Skin epidermis (tissue), 12 donors: ENCODE results near the gene CHAMP1.

Experiments used
- H3K27ac ChIP-seq, 21 experiments: fragments of 200-600 bp; sonication (generic) in 11 of 21; one replicate each; pipeline ENCODE4 v1.5.0; 2020; ENCODE audit warnings: mild to moderate bottlenecking in 3 of 21, inconsistent platforms in 2 of 21, moderate library complexity in 2 of 21
- H3K4me3 ChIP-seq, 7 experiments: fragments of 200-600 bp; sonication (generic) in 2 of 7; one replicate each; pipeline ENCODE4 v1.5.0; 2020; ENCODE audit warnings: inconsistent platforms in 2 of 7, mild to moderate bottlenecking in 2 of 7, moderate library complexity in 1 of 7

Gene CHAMP1

GRCh38 chr13:114296902-114297301 is 17.4 kb upstream of the CHAMP1 start:
- H3K4me3 ChIP-seq = no peak overlapping the region

GRCh38 chr13:114298866-114299265 is 15.4 kb upstream of the CHAMP1 start:
- no peak overlapping the region for H3K4me3 ChIP-seq
- H3K27ac ChIP-seq = no peak overlapping the region

More at GRCh38 chr13:114296902-114297301, 17.4 kb upstream of the CHAMP1 start:
- no peak overlapping the region for H3K27ac ChIP-seq

GRCh38 chr13:114299604-114300305 is 14.5 kb upstream of the CHAMP1 start:
- Histone ChIP-seq H3K4me3 (no peak overlapping the region), H3K27ac (no peak overlapping the region)

GRCh38 chr13:114303700-114304327 is 10.5 kb upstream of the CHAMP1 start:
- Histone ChIP-seq H3K4me3 (no peak overlapping the region), H3K27ac (no peak overlapping the region)

- Histone ChIP-seq H3K4me3 (no peak overlapping the region), H3K27ac (no peak overlapping the region)
Measured at GRCh38 chr13:114304346-114305034, 9.8 kb upstream of the CHAMP1 start.

GRCh38 chr13:114309086-114309485 is 5.2 kb upstream of the CHAMP1 start:
- Histone ChIP-seq H3K4me3 (no peak overlapping the region), H3K27ac (no peak overlapping the region)

GRCh38 chr13:114309806-114310410 is 4.4 kb upstream of the CHAMP1 start:
- Histone ChIP-seq H3K4me3 (no peak overlapping the region), H3K27ac (no peak overlapping the region)

- no peak overlapping the region for H3K4me3 ChIP-seq
- H3K27ac ChIP-seq = no peak overlapping the region
Measured at GRCh38 chr13:114310956-114311355, 3.3 kb upstream of the CHAMP1 start.

- no peak overlapping the region for H3K4me3 ChIP-seq
- no peak overlapping the region for H3K27ac ChIP-seq
Measured at GRCh38 chr13:114311387-114311786, 2.9 kb upstream of the CHAMP1 start.

GRCh38 chr13:114311908-114312307 is 2.4 kb upstream of the CHAMP1 start:
- H3K27ac ChIP-seq = no peak overlapping the region
- no peak overlapping the region for H3K4me3 ChIP-seq

GRCh38 chr13:114313061-114313860 is 1.0 kb upstream of the CHAMP1 start:
- peak overlapping the region in 19 of 21 experiments; percentile 83 to 97 (median 93) for H3K27ac ChIP-seq
- peak overlapping the region; percentile 65 to 92 (median 74) for H3K4me3 ChIP-seq

- H3K27ac ChIP-seq = peak overlapping the region in 17 of 21 experiments; percentile 83 to 97 (median 93)
- H3K4me3 ChIP-seq = peak overlapping the region; percentile 65 to 92 (median 74)
Measured at GRCh38 chr13:114315074-114315785, 927 bp downstream of the CHAMP1 start.

GRCh38 chr13:114318624-114319023 is 4.3 kb downstream of the CHAMP1 start:
- Histone ChIP-seq H3K27ac (peak overlapping the region in 1 of 21 experiments; percentile 18), H3K4me3 (no peak overlapping the region)

GRCh38 chr13:114319441-114319913 is 5.2 kb downstream of the CHAMP1 start:
- H3K27ac ChIP-seq = peak overlapping the region in 2 of 21 experiments; percentile 18 to 47

GRCh38 chr13:114320065-114320464 is 5.8 kb downstream of the CHAMP1 start:
- Histone ChIP-seq H3K4me3 (no peak overlapping the region), H3K27ac (peak overlapping the region in 2 of 21 experiments; percentile 7 to 47)

More at GRCh38 chr13:114319441-114319913, 5.2 kb downstream of the CHAMP1 start:
- no peak overlapping the region for H3K4me3 ChIP-seq

GRCh38 chr13:114321256-114321655 is 7.0 kb downstream of the CHAMP1 start:
- Histone ChIP-seq H3K4me3 (no peak overlapping the region), H3K27ac (no peak overlapping the region)

- H3K4me3 ChIP-seq = no peak overlapping the region
- H3K27ac ChIP-seq = no peak overlapping the region
Measured at GRCh38 chr13:114323349-114323748, 9.0 kb downstream of the CHAMP1 start.

GRCh38 chr13:114324334-114324733 is 10.0 kb downstream of the CHAMP1 start:
- Histone ChIP-seq H3K27ac (no peak overlapping the region), H3K4me3 (no peak overlapping the region)

- Histone ChIP-seq H3K4me3 (no peak overlapping the region), H3K27ac (peak overlapping the region in 1 of 21 experiments; percentile 12)
Measured at GRCh38 chr13:114325729-114326128, 11.4 kb downstream of the CHAMP1 start.
